ENCODE data around the gene GALNT6. TPM values are rescaled to one million over a fixed set of nuclear protein-coding genes. Genes with fewer than 3 reads are reported as not detected.

The GALNT6 gene
- total RNA-seq, 1 donor from 2014 or later = 4.9 TPM

DNA sequence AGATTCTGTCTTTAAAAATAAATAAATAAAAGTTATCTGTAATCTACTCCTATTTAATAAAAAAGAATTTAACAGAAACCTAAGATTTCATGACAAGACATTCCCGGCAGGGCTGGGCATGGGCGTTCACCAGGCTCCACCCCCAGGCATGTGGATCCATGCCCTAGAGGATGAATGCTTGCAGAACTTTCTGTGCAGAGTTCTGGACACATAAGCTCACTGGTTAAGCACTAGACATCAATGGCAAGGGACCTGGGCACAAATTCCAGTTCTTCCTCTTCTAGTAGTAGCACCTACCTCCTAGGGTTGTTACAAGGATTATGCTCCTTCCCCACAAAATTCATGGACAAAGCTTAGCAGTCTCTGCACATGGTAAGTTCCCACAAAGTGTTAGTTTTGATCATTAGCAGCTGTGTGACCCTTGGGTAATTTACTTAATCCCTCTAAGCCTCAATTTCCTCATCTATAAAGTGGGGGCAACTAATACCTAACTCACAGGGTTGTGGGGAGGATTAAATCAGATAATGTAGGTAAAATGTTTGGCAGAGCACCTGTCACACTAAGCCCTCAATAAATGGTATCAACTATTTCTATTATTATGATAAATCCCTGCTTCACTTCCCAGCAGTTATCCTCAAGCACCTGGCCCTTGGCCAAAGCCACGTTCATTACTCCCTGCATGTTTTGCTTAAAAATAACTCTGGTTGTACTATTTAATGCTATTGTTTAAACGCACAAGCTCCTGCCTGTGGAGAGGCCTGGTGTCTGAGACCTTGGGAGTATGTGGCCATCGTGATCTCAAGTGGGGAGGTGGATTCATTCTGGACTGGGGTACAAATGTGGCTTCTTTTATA lies 9.8 kb downstream of the GALNT6 start:
- DNase-seq = no peak

DNA sequence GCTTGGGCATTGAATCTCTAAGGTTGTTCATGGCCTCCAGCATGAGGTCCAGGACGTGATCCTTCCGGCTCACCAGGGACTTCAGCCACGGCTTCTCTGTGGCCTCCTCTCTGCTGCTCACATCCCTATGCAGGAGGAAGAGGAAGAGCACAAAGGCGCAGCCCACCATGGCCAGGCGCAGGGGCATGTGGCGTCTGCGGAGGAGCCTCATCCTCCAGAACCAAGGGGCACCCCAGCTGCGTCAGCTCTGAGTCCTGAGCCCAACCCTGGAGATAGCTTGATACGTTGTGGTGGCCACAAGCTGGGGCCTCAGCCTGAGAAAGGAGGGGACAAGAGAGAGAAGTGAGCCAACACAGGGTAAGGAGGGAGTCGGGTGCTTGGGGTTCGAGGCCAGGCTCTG lies 11.6 kb downstream of the GALNT6 start:
- DNase-seq = no peak

DNA sequence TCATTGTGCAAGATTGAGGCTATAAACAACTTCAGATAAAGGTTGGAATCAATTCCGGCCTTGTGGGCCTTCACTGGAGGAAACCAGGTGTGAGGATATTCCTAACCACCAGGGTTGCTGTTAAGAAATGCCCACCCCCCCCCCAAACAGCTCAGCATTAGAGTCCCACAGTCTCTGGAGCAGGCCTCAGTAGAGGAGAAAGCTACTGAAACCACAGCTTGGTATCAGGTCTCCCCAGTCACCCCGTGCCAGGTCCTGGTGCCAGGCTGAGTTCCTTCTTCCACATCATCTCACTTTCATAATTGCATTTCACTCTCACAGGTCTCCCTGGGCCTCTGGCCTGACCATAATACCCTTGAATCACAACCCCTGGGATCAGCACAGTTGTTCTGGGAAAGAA lies 12.5 kb downstream of the GALNT6 start:
- DNase-seq = no peak

DNA sequence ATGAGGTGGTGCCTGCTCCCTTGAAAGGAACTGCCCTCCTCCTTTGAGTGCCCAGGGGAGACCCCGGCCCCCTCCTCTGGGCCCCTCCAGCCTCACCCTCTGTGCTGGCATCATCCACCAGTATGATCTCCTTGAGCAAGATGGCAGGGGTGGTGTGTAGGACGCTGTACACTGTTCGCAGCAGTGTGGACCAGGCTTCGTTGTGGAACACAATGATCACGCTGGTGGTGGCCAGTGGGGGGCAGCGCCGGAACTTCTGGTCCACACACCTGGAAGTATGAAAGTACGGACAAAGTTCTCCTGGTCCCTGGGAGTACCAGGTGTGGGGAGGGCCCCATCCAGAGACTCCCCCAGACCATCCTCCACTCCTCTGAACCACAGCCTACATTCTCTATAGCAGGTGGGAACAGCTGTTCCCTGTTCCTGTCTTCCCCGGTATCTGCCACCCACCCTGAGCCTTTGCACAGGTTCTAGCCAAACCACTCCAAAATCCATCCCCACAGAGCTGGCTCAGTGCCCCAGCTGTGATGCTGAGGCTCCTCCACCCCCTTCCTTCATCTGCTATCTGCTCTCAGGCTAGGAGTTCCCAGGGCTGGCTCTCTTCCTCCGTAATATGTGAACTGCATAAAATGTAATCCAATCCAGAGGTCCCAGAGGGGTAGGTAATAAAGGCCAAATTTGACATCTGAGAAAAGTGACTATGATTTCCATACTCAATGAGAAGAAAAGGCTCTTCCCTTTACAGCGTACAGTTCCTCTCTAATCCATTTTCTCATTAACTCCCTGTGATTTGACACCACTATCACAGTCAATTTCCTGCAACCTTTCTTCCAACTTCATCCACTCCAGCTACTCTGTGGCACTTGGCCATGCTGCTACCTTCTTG lies 13.9 kb downstream of the GALNT6 start:
- DNase-seq = peak; percentile 17

DNA sequence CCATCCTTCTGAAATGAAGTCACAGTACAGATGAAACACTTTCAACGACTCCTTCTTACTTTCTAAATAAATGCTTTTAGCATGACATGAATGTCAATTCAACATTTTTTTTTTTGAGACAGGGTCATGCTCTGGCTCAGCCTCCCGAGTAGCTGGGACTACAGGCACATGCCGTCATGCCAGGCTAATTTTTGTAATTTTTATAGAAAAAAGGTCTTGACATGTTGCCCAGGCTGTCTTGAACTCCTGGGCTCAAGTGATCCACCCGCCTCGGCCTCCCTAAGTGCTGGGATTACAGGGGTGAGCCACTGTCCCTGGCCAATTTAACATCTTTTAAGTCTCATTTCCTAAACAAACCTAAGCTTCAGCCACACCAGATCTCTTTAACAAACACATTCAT lies 16.4 kb downstream of the GALNT6 start:
- no peak for DNase-seq

DNA sequence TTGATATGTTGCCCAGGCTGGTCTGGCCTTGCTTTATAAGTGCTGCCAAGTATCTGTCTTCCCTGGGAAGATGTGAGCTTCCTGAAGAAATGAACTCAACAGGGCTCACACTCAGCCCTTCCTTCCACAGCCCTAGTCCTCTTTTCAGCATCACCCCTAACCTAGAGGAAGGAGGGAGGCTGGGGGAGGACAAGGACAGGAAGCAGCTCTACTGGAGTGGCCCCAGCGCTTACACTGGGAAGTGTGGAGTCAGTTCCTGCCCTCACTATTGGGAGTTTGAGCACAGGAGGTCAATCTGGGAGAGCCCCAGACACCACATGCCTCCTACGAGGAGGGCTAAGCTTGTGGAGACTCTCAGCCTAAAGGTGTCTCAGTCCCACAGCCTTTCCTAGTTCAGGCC lies 16.8 kb downstream of the GALNT6 start:
- DNase-seq = no peak

DNA sequence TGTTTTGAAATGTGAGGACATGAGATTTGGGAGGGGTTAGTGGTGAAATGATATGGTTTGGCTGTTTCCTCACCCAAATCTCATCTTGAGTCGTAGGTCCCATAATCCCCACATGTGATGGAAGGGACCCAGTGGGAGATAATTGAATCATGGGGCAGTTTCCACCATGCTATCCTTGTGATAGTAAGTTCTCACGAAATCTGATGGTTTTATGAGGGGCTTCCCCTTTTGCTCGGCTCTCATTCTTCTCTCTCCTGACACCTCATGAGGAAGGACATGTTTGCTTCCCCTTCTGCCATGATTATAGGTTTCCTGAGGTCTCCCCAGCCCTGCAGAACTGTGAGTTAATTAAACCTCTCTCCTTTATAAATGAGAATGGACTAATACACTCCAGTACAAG lies 18.0 kb downstream of the GALNT6 start:
- no peak for DNase-seq

DNA sequence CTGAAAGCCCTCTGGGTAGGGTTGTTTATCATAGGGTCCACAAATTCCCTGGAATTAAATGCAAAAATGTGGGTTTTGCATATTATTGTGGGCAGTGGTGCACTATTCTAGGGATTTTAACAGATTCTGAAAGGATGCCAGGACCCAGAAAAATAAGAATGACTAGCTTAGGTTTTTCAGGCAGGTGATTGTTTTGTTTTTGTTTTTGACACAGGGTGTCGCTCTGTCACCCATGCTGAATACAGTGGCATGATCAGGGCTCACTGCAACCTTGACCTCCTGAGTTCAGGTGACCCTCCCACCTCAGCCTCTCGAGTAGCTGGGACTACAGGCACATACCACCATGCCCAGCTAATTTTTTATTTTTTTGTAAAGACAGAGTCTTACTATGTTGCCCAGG lies 19.2 kb downstream of the GALNT6 start:
- no peak for DNase-seq

DNA sequence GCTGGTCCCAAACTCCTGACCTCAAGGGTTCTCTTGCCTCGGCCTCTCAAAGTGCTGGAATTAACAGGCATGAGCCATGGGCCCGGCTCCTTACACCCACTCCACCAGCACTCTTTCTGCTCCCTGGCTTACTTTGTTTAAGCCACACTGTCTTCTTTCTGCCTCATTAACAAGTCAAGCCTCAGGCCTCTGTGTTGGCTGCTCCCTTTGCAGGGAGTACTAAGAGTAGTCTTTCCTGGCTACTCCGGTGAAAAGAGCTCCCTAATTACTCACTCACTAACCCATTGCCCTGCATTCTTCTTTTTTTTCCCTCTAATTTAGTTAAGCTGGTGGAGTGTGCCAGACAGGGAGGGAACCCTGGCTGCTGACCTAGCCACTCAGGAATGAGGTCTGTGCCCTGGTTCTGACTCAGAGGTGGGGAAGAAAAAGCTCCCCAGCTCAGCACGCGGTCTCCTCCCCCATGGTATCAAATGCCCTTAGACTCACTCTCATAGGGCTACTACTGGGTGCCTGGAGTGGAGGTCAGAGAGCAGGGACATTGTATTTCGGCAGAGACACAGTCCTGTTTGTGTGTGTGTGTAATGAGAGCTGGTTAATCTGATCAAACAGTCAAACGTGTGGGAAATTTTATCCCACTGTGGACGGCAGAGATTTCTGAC lies 19.8 kb downstream of the GALNT6 start:
- no peak for DNase-seq

DNA sequence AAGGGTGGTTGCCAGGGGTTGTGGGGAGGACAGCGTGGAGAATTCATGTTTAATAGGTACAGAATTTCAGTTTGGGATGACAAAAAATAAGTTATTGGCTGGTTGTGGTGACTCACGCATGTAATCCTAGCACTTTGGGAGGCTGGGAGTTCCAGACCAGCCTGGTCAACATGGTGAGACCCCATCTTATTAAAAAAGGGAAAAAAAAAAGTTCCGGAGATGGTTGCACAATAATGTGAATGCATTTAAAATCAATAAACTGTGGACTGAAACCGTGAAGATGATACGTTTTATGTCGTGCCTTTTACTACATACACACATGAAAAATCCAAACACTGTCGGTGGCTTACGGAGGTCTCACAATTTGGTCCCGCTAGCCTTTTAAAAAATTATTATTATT lies 20.5 kb downstream of the GALNT6 start:
- DNase-seq = no peak

DNA sequence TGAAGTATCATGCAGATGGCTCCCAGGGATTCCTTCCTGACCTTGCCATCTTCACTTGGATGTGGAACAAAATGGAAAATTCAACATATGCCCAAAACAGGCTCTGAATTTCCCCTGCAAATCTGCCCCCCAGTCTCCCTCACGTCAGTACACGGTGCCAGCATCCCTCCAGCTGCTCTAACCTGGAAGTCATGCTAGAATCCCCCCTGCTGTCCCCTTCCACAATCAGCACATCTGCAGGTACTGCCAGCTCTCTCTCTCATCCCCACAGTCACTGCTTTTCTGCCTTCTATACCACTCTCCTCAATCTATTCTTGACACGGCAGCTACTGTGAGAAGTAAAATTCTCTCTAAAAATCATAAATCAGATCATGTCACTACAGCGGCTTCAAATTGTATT lies 21.6 kb downstream of the GALNT6 start:
- DNase-seq = no peak

DNA sequence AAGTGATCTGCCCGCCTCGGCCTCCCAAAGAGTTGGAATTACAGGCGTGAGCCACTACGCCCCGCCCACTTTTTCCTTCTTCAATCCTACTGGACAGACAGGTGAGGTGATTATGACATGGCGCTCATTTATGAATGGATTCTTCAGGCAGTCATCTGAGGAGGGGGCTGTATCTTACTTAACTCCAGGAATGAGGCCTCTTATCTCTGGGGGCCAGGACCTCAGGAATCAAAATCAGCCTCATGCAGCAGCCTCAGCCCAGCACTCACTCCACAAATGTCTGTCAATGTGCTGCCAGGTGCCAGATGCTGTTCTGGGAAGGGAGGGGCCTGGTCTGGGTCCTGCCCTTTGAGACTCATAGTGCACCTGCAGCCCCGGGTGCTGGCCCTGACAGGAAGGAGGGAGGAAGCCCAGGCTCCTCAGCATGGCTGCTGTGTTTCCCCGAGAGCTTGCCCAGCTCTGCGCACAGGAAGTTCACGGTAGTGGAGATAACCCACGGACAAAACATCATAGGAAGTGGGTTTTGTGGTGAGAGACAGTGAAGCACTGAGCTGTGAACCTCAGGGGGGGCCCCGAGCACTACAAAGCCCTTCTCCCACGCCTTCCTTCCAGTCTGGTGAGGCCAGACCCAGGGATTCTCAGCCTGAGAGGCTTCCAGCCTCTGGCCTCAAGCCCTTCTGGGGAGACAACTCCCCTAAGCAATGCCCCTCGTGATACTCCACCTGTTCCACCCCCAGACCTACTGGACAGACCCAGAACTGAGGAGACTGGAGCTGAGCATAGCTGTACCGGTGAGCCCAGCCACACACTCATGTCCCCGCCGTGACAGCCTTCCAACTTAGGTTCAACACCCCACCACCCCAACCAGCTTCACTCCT lies 22.3 kb downstream of the GALNT6 start:
- DNase-seq = no peak

DNA sequence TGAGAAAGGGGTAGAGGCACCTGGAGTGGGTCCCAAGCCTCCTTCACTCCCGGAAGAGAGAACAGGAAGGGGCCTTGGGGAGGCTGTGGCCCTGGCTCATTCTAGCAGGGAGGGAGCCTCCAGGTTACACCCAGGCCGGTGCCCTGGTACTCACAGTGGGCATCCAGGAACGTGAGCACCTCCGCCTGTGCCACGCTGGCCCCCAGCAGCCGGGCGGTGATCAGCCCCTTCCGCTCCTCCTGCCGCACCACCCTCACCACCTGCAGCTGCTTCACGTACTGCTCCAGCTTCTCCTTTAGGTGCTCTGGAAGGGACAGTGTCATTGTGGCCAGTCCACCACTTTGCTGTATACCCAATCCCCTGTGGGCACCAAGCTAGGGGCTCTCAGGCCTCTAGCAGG lies 25.9 kb downstream of the GALNT6 start:
- no peak for DNase-seq

DNA sequence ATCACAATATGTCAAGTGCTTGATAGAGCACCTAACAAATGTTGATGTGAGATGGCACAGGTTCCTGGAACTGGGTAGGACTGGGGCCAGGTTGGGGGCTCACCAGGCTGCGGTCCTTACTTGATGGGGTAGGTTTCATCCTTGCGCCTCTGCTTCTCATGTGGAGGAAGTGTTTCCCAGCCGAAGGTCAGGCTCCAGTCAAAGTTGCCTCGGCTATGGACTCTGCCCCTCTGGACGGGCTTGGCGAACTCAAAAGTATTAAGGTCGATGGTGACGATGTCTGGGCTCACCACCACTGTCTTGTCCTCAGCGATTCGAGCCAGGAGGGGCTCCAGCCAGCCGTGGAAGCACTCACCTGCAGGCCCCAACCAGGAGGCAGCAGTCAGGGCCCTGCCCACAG lies 27.2 kb downstream of the GALNT6 start:
- no peak for DNase-seq

DNA sequence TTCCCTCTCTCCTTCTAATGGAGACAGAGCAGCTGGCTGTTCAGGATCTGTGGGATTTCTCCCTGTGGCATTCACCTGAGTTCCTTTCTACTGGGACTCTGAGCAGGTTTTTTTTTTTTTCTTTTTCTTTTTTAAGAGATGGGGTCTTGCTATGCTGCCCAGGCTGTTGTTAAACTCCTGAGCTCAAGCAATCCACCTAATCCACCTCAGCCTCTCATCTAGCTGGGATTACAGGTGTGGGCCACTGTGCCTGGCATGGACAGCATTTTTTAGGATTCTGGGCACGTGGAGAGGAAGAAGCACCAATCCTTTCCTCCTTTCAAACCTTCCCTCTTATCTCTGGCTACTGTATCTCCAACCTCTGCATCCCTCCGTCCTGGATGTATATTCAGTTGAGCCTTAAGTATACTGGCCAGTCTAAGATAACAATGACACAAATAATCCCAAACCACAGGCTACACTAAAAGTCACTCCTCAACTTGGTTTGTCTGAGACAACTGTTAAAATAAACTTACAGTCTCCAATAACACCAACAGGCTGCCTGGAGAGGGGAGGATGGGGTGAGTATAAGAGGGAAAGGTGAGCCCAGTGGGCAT lies 28.4 kb downstream of the GALNT6 start:
- DNase-seq = no peak

DNA sequence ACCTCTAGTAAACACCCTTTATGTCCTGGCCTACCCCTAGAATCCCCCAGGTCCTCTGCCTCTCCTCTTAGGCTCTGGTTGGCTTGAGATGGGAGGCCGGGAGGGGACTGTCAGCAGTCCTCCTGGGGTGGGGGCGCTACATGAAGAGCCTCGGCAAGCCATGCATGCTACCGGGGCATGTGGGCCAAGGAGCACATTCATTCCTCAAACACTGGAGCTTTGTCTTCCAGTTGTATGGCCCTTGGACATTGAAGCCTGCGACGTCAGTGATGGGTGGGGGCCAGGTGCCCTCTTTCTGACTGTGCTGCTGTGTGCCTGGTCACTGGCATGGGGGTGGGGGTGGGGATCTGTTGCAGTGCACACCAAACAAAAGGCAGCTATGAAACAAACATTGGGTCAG lies 28.9 kb downstream of the GALNT6 start:
- DNase-seq = no peak

DNA sequence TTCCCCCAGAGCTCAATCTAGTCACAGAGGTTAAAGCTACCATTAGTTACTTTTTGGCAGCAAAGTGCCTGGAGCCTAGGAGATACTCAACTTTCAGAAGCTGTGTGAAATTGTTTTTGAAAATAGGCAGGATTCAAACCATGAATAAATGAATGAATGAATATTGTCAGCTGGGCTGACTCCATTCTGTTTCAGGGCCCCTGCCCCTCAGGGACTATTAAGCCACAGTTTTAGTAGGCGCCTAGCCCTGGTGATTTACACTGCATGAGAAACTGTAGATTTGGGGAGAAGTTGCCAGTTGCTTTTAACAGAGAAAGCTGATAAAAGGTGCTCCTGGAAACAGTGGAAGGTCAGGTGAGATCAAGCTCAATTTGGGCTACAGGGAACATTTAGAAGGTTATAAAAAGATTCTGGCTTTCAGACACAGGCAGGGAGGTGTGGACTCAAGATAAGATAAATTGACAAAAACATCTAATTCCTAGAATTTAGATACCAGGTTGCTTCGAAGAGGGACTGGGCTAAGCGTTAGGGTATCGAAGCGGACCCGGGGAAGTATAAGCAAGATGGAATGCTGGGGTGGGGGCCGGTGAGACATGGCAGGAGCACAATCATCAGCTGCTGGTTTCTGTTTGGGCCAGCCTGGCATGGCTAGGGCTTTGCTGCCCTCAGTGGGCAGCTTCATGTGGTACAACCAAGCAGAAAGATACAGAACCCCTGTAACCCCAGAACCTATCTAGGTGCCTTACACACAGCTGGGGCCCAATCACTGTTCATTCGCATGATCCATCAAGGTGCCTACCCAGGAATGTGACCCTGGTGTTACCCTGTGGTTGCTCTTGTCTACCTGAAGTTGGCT lies 29.8 kb downstream of the GALNT6 start:
- DNase-seq = no peak

DNA sequence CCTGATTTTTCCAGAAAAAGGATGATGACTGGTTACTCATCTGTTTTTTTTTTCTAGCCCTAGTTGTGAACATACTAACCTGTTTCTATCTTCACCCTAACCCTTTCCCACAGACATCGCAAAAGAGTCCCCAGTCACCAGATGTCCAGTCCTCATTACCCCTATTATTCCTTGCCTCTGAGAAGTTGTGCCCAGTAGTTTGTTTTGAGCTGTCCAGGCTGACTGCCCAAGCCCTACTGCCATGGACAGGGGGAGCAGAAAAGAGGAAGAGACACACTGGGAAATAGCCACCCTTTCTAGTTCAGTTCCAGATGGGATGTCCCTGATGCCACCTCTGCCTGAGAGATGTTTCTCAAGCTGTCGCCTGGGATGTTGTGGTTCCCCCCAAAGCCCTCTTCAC lies 30.9 kb downstream of the GALNT6 start:
- DNase-seq = no peak

DNA sequence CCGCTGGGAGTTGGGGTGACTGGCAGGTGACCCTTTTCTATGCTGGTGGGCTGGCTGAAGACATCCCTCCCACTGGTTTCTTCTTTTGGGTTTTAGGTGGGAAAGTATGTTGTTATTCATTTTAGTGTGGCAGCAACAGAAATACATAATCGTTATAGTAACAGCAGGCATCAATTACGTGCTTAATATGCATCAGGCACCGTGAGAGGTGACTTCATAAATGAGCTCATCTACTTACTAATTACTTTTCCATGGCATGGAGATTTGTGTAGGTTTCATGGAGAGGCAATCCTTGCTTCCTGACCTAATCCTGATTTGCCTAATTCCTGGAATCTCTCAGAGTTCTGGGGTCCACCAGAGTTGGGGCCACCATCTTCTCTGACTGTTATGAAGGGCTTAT lies 31.4 kb downstream of the GALNT6 start:
- peak; percentile 45 for DNase-seq

DNA sequence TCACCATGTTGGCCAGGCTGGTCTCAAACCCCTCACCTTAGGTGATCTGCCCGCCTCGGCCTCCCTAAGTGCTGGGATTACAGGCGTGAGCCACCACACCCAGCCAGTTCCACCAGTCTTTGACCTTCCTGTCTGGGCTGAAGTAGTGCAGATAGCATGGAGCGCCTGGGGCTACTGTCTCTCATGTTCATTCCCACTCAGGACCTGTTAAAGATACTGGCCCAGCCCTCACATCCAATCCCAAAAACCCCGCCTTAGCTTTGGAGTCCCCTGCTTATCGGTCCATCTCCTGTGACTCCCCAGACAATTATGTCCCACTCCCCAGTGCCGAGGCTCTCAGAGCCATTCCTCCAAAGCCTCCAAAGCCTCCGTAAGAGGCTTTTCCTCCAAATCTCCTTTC lies 32.7 kb downstream of the GALNT6 start:
- DNase-seq = no peak

All from skin of body (tissue), 2 donors.